Osteocyte (in vitro differentiated cells): ENCODE results near the gene CDKN2AIPNL. TPM values are rescaled to one million over a fixed set of nuclear protein-coding genes. Genes with fewer than 3 reads are reported as not detected.

ENCODE experiments used
- DNase-seq: peaks from one replicate; pipeline ENCODE4 v3.0.0; 2021; ENCODE audit warnings: mixed read lengths; ENCODE audit not compliant: unreplicated experiment; ENCODE audit errors: extremely low spot score
- H3K27ac Mint-ChIP-seq: one replicate; pipeline ENCODE4 v1.8.0; 2021; ENCODE audit warnings: mild to moderate bottlenecking, mixed read lengths; ENCODE audit not compliant: unreplicated experiment
- H3K27me3 Mint-ChIP-seq: one replicate; pipeline ENCODE4 v1.8.0; 2021; ENCODE audit warnings: mixed read lengths; ENCODE audit not compliant: unreplicated experiment
- H3K36me3 Mint-ChIP-seq: one replicate; pipeline ENCODE4 v1.8.0; 2021; ENCODE audit warnings: mixed read lengths; ENCODE audit not compliant: unreplicated experiment
- H3K4me1 Mint-ChIP-seq: one replicate; pipeline ENCODE4 v1.8.0; 2021; ENCODE audit warnings: mixed read lengths; ENCODE audit not compliant: unreplicated experiment
- H3K4me3 Mint-ChIP-seq: one replicate; pipeline ENCODE4 v1.8.0; 2021; ENCODE audit warnings: mild to moderate bottlenecking, moderate library complexity, mixed read lengths; ENCODE audit not compliant: unreplicated experiment
- H3K9me3 Mint-ChIP-seq: one replicate; pipeline ENCODE4 v1.8.0; 2021; ENCODE audit warnings: mixed read lengths; ENCODE audit not compliant: unreplicated experiment
- CTCF ChIP-seq: fragments of 200-600 bp; sonication (generic); IDR thresholded peaks from 2 replicates; pipeline ENCODE4 v1.5.0; 2021; ENCODE audit warnings: antibody characterized with exemption, mild to moderate bottlenecking, moderate library complexity
- total RNA-seq: library from RNA; stranded (reverse); gene quantifications from 2 replicates; pipeline ENCODE4 v1.2.1, GENCODE V29; 2021

The CDKN2AIPNL gene
- total RNA-seq, 1 donor from 2014 or later, result 19.5 TPM

DNA sequence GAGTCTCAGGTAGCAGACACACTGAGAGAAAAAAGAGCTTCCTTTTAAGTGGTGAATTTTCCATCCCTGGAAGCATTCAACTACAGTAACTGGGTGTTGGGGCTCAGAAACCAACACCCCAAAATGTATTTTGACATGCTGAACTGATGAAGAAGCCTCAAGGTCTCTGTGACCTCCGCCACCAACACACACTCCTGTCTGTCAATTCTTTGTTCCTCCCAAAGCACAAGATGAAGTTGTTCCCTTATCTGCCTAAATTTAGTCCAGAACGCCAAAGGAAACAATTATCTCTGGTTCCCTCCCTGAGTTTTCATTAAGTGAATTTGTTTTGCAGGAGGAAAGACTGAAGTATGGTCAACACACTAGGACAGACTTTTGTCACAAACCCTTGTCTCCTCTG, 1.4 kb upstream of the CDKN2AIPNL start:
- no peaks in the 10 kb centered on the region for H3K36me3 Mint-ChIP-seq
- H3K27me3 Mint-ChIP-seq, result no peaks in the 10 kb centered on the region
- H3K9me3 Mint-ChIP-seq, result no peaks in the 10 kb centered on the region
- H3K4me1 Mint-ChIP-seq, result peaks cover 15% of the 10 kb centered on the region
- H3K27ac Mint-ChIP-seq, result no peak overlapping the region
- DNase-seq, result no peak
- no peak overlapping the region for H3K4me3 Mint-ChIP-seq
- TF ChIP-seq CTCF, result no peak

GRCh38 chr5:134411228-134411545, 494 bp downstream of the CDKN2AIPNL start:
- Mint-ChIP-seq H3K4me3 (peak overlapping the region; percentile 91), H3K4me1 (peaks cover 15% of the 10 kb centered on the region), H3K36me3 (no peaks in the 10 kb centered on the region), H3K27me3 (no peaks in the 10 kb centered on the region), H3K9me3 (no peaks in the 10 kb centered on the region), H3K27ac (peak overlapping the region; percentile 59)
- DNase-seq, result no peak
- no peak for TF ChIP-seq CTCF

- no peak overlapping the region for H3K27ac Mint-ChIP-seq
Measured at GRCh38 chr5:134410822-134411221, 859 bp downstream of the CDKN2AIPNL start.

DNA sequence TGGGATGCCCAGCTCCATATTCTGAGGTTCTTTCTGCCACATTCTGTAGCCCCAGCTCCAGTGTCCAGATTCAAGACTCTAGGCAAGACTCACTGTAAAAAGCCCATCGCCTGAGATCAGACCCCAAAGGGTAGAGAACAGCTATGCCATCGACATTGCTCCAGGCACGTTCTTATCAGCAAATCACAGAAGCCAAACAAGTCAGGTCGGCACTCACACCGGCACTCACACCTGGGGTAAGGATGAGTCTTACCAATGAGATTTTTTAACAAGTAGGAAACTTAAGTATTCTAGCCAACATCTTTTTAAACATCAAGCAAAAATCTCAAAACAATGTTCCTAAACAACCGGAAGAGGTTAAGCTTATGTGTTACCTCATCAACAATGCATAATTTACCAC, 2.4 kb downstream of the CDKN2AIPNL start:
- Mint-ChIP-seq H3K9me3 (no peaks in the 10 kb centered on the region), H3K27me3 (no peaks in the 10 kb centered on the region), H3K27ac (no peak overlapping the region), H3K4me1 (peaks cover 15% of the 10 kb centered on the region), H3K36me3 (peaks cover 5% of the 10 kb centered on the region), H3K4me3 (no peak overlapping the region)
- no peak for DNase-seq
- TF ChIP-seq CTCF, result no peak

More at GRCh38 chr5:134410822-134411221, 859 bp downstream of the CDKN2AIPNL start:
- no peak for TF ChIP-seq CTCF
- peaks cover 15% of the 10 kb centered on the region for H3K4me1 Mint-ChIP-seq
- DNase-seq, result no peak
- H3K36me3 Mint-ChIP-seq, result peaks cover 3% of the 10 kb centered on the region
- H3K4me3 Mint-ChIP-seq, result peak overlapping the region; percentile 91
- no peaks in the 10 kb centered on the region for H3K9me3 Mint-ChIP-seq
- no peaks in the 10 kb centered on the region for H3K27me3 Mint-ChIP-seq

- Mint-ChIP-seq H3K36me3 (peaks cover 9% of the 10 kb centered on the region), H3K27ac (no peak overlapping the region), H3K4me3 (no peak overlapping the region), H3K27me3 (no peaks in the 10 kb centered on the region), H3K4me1 (peaks cover 9% of the 10 kb centered on the region), H3K9me3 (no peaks in the 10 kb centered on the region)
- no peak for TF ChIP-seq CTCF
- DNase-seq, result no peak
Measured at GRCh38 chr5:134406390-134406789, 5.3 kb downstream of the CDKN2AIPNL start.
